WTC11 (cell line): Measurements from ENCODE around the gene PCSK9.

ENCODE experiments used
- ATF1 ChIP-seq: sonication (generic); formaldehyde crosslinking; IDR thresholded peaks from 2 replicates; pipeline ENCODE4 v1.8.1; 2023; ENCODE audit warnings: mild to moderate bottlenecking, moderate library complexity, missing genetic modification reagents
- E2F4 ChIP-seq: sonication (generic); formaldehyde crosslinking; IDR thresholded peaks from 2 replicates; pipeline ENCODE4 v1.8.1; 2022; ENCODE audit warnings: low read depth, mild to moderate bottlenecking, moderate library complexity, missing genetic modification reagents, borderline replicate concordance
- FOXJ3 ChIP-seq: sonication (generic); formaldehyde crosslinking; IDR thresholded peaks from 2 replicates; pipeline ENCODE4 v1.9.0; 2021; ENCODE audit warnings: missing genetic modification reagents, mild to moderate bottlenecking, borderline replicate concordance
- IRF2 ChIP-seq: sonication (generic); formaldehyde crosslinking; IDR thresholded peaks from 2 replicates; pipeline ENCODE4 v1.8.0; 2022; ENCODE audit warnings: low read depth, missing genetic modification reagents, borderline replicate concordance
- NFYB ChIP-seq: sonication (generic); formaldehyde crosslinking; conservative IDR thresholded peaks from 2 replicates; pipeline ENCODE4 v1.8.0; 2022; ENCODE audit warnings: low read depth, missing genetic modification reagents
- TF ChIP-seq, protein P1 (sequence below): sonication (generic); formaldehyde crosslinking; IDR thresholded peaks from 2 replicates; pipeline ENCODE4 v1.8.0; 2022; ENCODE audit warnings: mild to moderate bottlenecking, missing genetic modification reagents
- TF ChIP-seq, protein P2 (sequence below): fragments of 200-600 bp; IDR thresholded peaks from 2 replicates; pipeline ENCODE4 v1.8.0; 2022; ENCODE audit warnings: antibody characterized with exemption

DNA sequence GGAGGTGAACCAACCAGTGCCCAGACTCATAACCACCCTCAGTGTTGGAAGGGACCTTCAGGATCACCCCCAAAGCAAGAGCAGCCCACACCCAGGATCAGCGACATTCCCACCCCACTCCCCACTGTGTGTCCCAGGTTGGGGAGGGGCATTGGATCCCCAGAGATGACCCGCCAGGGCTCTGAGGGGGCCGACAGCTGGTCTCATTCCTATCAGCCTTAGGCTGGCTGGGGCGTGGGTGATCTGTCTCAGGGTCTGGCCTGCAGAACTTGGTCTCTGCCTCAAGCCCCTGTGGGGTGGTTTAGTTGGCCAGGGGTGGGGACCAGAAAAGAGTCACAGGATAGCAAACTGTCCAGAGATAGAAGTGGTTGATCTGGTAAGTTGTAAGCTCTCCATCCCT, 48.4 kb upstream of the PCSK9 start:
- no peak for TF ChIP-seq ATF1 (CRISPR knock-in tag)
- TF ChIP-seq, protein P1, sequence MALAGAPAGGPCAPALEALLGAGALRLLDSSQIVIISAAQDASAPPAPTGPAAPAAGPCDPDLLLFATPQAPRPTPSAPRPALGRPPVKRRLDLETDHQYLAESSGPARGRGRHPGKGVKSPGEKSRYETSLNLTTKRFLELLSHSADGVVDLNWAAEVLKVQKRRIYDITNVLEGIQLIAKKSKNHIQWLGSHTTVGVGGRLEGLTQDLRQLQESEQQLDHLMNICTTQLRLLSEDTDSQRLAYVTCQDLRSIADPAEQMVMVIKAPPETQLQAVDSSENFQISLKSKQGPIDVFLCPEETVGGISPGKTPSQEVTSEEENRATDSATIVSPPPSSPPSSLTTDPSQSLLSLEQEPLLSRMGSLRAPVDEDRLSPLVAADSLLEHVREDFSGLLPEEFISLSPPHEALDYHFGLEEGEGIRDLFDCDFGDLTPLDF (CRISPR knock-in tag) = no peak
- no peak for TF ChIP-seq FOXJ3 (CRISPR knock-in tag)
- TF ChIP-seq, protein P2, sequence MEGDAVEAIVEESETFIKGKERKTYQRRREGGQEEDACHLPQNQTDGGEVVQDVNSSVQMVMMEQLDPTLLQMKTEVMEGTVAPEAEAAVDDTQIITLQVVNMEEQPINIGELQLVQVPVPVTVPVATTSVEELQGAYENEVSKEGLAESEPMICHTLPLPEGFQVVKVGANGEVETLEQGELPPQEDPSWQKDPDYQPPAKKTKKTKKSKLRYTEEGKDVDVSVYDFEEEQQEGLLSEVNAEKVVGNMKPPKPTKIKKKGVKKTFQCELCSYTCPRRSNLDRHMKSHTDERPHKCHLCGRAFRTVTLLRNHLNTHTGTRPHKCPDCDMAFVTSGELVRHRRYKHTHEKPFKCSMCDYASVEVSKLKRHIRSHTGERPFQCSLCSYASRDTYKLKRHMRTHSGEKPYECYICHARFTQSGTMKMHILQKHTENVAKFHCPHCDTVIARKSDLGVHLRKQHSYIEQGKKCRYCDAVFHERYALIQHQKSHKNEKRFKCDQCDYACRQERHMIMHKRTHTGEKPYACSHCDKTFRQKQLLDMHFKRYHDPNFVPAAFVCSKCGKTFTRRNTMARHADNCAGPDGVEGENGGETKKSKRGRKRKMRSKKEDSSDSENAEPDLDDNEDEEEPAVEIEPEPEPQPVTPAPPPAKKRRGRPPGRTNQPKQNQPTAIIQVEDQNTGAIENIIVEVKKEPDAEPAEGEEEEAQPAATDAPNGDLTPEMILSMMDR = no peak
- TF ChIP-seq NFYB = no peak
- no peak for TF ChIP-seq E2F4
- TF ChIP-seq IRF2 (CRISPR knock-in tag) = no peak
